Small intestine (tissue), 7 donors: ENCODE measurements around the gene TCF7L2. TPM values are rescaled to one million over a fixed set of nuclear protein-coding genes. Genes with fewer than 3 reads are reported as not detected.

Source experiments
- DNase-seq, 2 donors: peaks; one replicate each; pipeline versions ENCODE4 v3.0.0 to v3.0.0-alpha.2; 2013
- FAIRE-seq: peaks from 2 replicates; lab custom pipeline; 2012; peaks lifted over from hg19 to GRCh38; lab: Jason Lieb, UNC
- H3K27ac ChIP-seq, 3 donors: one replicate each; pipeline ENCODE4 v1.5.1; 2013; ENCODE audit warnings: low read length in 2 of 3, mild to moderate bottlenecking in 2 of 3, control low read depth in 1 of 3, inconsistent platforms in 1 of 3, low read depth in 1 of 3, moderate library complexity in 1 of 3
- H3K27me3 ChIP-seq, 3 donors: one replicate each; pipeline ENCODE4 v1.6.1; 2013; ENCODE audit warnings: low read length in 3 of 3, inconsistent platforms in 1 of 3; ENCODE audit not compliant: control insufficient read depth in 3 of 3, insufficient read depth in 3 of 3
- H3K36me3 ChIP-seq, 3 donors: one replicate each; pipeline ENCODE4 v1.6.1; 2013; ENCODE audit warnings: low read length in 3 of 3, inconsistent platforms in 1 of 3, low read depth in 1 of 3, mild to moderate bottlenecking in 1 of 3, moderate library complexity in 1 of 3; ENCODE audit not compliant: control insufficient read depth in 3 of 3, insufficient read depth in 2 of 3
- H3K4me1 ChIP-seq, 3 donors: one replicate each; pipeline ENCODE4 v1.6.1; 2013; ENCODE audit warnings: low read length in 2 of 3, inconsistent platforms in 1 of 3, low read depth in 1 of 3, mild to moderate bottlenecking in 1 of 3, moderate library complexity in 1 of 3; ENCODE audit not compliant: control insufficient read depth in 3 of 3, insufficient read depth in 2 of 3
- H3K4me3 ChIP-seq, 3 donors: one replicate each; pipeline ENCODE4 v1.5.1; 2013; ENCODE audit warnings: low read length in 3 of 3, control low read depth in 1 of 3, inconsistent platforms in 1 of 3, low read depth in 1 of 3, mild to moderate bottlenecking in 1 of 3, moderate library complexity in 1 of 3
- H3K9me3 ChIP-seq, 2 donors: one replicate each; pipeline ENCODE4 v1.6.1; 2013; ENCODE audit warnings: low read depth in 1 of 2, low read length in 1 of 2; ENCODE audit not compliant: control insufficient read depth in 2 of 2, insufficient read depth in 1 of 2
- WGBS, 3 donors: extraction: QIAGEN DNeasy Blood & Tissue Kit; methylation state at CpG; one replicate each; pipeline ENCODE4 v1.1.7; 2013; 5-methylcytosine and 5-hydroxymethylcytosine counted together
- polyA plus RNA-seq, 4 donors: library from polyadenylated mRNA; stranded (reverse) in 3 of 4; unstranded in 1 of 4; fragments of 200-250 nt in 3 of 4; fragments of 120-200 nt in 1 of 4; gene quantifications; one replicate each; pipeline versions ENCODE4 v1.2.1 to v1.2.3, GENCODE V29; 2013
- donor health status: healthy with polysubstance abuse.
- donor health status: control.
- donor health status: control.
- donor health status: Bipolar disorder and iron deficiency.
- donor health status: healthy.

The TCF7L2 gene
- polyA plus RNA-seq, 4 donors = 13.2 to 50.3 (median 18.8) TPM

GRCh38 chr10:112913661-112914287, 36.3 kb upstream of the TCF7L2 start:
- FAIRE-seq = no peak
- WGBS, 3 donors = 46 to 68% (median 56%) methylated on average over 9 of the region's 9 CpGs
- no peaks in the 10 kb centered on the region for H3K9me3 ChIP-seq
- H3K4me1 ChIP-seq = peaks cover 0 to 34% (median 0%) of the 10 kb centered on the region in 3 donors
- DNase-seq = peak; percentile 45 to 83
- H3K4me3 ChIP-seq = no peak overlapping the region
- H3K36me3 ChIP-seq = no peaks in the 10 kb centered on the region
- H3K27ac ChIP-seq = peak overlapping the region in 2 of 3 donors; percentile 26 to 44
- H3K27me3 ChIP-seq = no peaks in the 10 kb centered on the region

DNA sequence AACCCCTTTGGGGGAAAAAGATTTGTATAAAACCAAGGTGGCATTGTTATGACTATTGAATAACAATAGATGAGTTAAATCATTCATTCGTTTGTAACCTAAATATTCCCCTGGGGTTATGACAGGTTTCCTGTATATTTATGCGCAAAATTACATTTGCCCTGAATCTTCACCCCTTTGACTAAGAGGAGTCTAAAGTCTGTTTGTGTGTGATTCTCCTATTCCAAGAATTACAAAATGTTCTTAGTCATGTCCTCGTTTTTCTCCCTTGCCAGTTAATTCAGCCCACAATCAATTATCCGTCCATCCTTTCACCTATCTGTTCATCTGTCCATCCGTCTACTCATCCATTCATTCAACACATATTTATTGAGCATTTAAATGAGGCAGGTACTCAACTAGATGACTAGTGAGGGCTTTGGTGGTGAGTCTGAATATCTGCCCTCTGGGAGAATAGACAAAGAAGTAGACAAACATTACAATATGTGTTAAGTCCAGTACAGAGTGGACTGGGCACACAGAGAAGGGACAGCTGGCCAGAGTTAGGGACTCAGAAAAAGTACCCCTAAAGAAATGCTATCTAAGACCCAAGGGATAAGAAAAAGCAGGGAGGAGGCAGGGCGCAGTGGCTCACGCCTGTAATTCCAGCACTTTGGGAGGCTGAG, 35.6 kb upstream of the TCF7L2 start:
- FAIRE-seq (no peak), DNase-seq (no peak)
- 75 to 77% (median 76%) methylated on average over 7 of the region's 7 CpGs for WGBS, 3 donors
- Histone ChIP-seq H3K27me3 (no peaks in the 10 kb centered on the region), H3K9me3 (no peaks in the 10 kb centered on the region), H3K4me1 (peaks cover 0 to 34% (median 0%) of the 10 kb centered on the region in 3 donors), H3K36me3 (no peaks in the 10 kb centered on the region), H3K27ac (no peak overlapping the region), H3K4me3 (no peak overlapping the region)

GRCh38 chr10:112915590-112916572, 34.2 kb upstream of the TCF7L2 start:
- peak; percentile 85 to 93 for DNase-seq
- H3K27ac ChIP-seq = peak overlapping the region; percentile 75 to 94 (median 81)
- WGBS, 3 donors = 13 to 54% (median 31%) methylated on average over 11 of the region's 11 CpGs
- no peaks in the 10 kb centered on the region for H3K36me3 ChIP-seq
- H3K4me1 ChIP-seq = peaks cover 0 to 34% (median 0%) of the 10 kb centered on the region in 3 donors
- peak overlapping the region in 1 of 3 donors; percentile 1 for H3K4me3 ChIP-seq
- H3K27me3 ChIP-seq = no peaks in the 10 kb centered on the region
- H3K9me3 ChIP-seq = no peaks in the 10 kb centered on the region
- FAIRE-seq = no peak

GRCh38 chr10:112917681-112918080, 32.4 kb upstream of the TCF7L2 start:
- Histone ChIP-seq H3K27ac (peak overlapping the region in 1 of 3 donors; percentile 81), H3K4me3 (no peak overlapping the region), H3K36me3 (no peaks in the 10 kb centered on the region), H3K27me3 (no peaks in the 10 kb centered on the region), H3K9me3 (no peaks in the 10 kb centered on the region), H3K4me1 (peaks cover 0 to 34% (median 0%) of the 10 kb centered on the region in 3 donors)
- WGBS, 3 donors = 76 to 86% (median 80%) methylated on average over 3 of the region's 3 CpGs
- DNase-seq (no peak), FAIRE-seq (no peak)

DNA sequence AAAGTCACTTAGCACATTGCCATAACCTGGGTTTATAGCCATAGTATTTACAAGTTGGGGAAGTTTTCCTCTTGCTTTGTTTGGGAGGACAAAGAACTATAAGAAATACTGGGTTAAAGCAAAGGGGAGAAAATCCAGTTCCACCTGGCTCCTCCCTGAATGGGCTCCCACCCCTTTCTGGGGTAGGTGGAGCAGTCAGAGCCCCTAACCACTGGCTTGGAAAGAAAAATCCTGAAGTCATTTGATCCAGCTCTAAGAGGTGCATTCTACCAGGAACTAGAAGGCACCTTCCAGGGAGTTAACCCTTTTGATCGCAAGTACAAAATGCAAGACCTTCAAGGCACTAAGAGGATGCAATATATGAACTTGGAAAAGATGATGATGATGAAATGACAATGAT, 31.3 kb upstream of the TCF7L2 start:
- DNase-seq (no peak), FAIRE-seq (no peak)
- no peaks in the 10 kb centered on the region for H3K36me3 ChIP-seq
- H3K27me3 ChIP-seq = no peaks in the 10 kb centered on the region
- no peaks in the 10 kb centered on the region for H3K9me3 ChIP-seq
- 41 to 58% (median 42%) methylated on average over 1 of the region's 1 CpG for WGBS, 3 donors
- peaks cover 0 to 34% (median 0%) of the 10 kb centered on the region in 3 donors for H3K4me1 ChIP-seq
- H3K4me3 ChIP-seq = no peak overlapping the region
- H3K27ac ChIP-seq = no peak overlapping the region

GRCh38 chr10:112919721-112920120, 30.3 kb upstream of the TCF7L2 start:
- no peaks in the 10 kb centered on the region for H3K9me3 ChIP-seq
- H3K36me3 ChIP-seq = no peaks in the 10 kb centered on the region
- H3K4me1 ChIP-seq = peaks cover 0 to 34% (median 0%) of the 10 kb centered on the region in 3 donors
- no peak for DNase-seq
- WGBS, 3 donors = 86 to 89% (median 88%) methylated on average over 7 of the region's 7 CpGs
- no peak overlapping the region for H3K27ac ChIP-seq
- no peaks in the 10 kb centered on the region for H3K27me3 ChIP-seq
- H3K4me3 ChIP-seq = no peak overlapping the region
- no peak for FAIRE-seq

- no peak overlapping the region for H3K4me3 ChIP-seq
- no peaks in the 10 kb centered on the region for H3K27me3 ChIP-seq
- peaks cover 0 to 5% of the 10 kb centered on the region in 2 donors for H3K9me3 ChIP-seq
- DNase-seq (no peak), FAIRE-seq (no peak)
- WGBS, 3 donors = 86 to 92% (median 89%) methylated on average over 5 of the region's 5 CpGs
- H3K4me1 ChIP-seq = no peaks in the 10 kb centered on the region
- H3K36me3 ChIP-seq = no peaks in the 10 kb centered on the region
- no peak overlapping the region for H3K27ac ChIP-seq
Observed at GRCh38 chr10:112926906-112927688, 22.9 kb upstream of the TCF7L2 start.
